ENCODE measurements around the gene CHST8.

- TF ChIP-seq CTCF (IDR thresholded peaks at IDR 0.05; ENCODE audit: low read length) (no peak), EZH2 (optimal IDR thresholded peaks at IDR 0.05; ENCODE audit: low read depth, low read length) (no peak)
Observed at GRCh38 chr19:33590224-33590623, 31.5 kb upstream of the CHST8 start.
